ENCODE data around the gene MAPK11.

MAPK11 gene

GRCh38 chr22:50260801-50261614 lies 9.2 kb downstream of the MAPK11 start:
- no peak for DNase-seq (ENCODE audit: low spot score)

- no peak for DNase-seq (ENCODE audit: low spot score)
Measured at GRCh38 chr22:50260434-50260800, 9.8 kb downstream of the MAPK11 start.

GRCh38 chr22:50259302-50259701 lies 10.9 kb downstream of the MAPK11 start:
- no peak for DNase-seq (ENCODE audit: low spot score)

- DNase-seq (ENCODE audit: low spot score), result no peak
Measured at GRCh38 chr22:50258361-50259292, 11.6 kb downstream of the MAPK11 start.

- no peak for DNase-seq (ENCODE audit: low spot score)
Measured at GRCh38 chr22:50257451-50258360, 12.5 kb downstream of the MAPK11 start.

GRCh38 chr22:50257041-50257440 lies 13.1 kb downstream of the MAPK11 start:
- no peak for DNase-seq (ENCODE audit: low spot score)

- DNase-seq (ENCODE audit: low spot score), result no peak
Measured at GRCh38 chr22:50256258-50256862, 13.8 kb downstream of the MAPK11 start.

- DNase-seq (ENCODE audit: low spot score), result no peak
Measured at GRCh38 chr22:50255607-50256006, 14.6 kb downstream of the MAPK11 start.

GRCh38 chr22:50255099-50255498 lies 15.1 kb downstream of the MAPK11 start:
- no peak for DNase-seq (ENCODE audit: low spot score)

GRCh38 chr22:50253941-50254340 lies 16.2 kb downstream of the MAPK11 start:
- DNase-seq (ENCODE audit: low spot score), result no peak

- DNase-seq (ENCODE audit: low spot score), result no peak
Measured at GRCh38 chr22:50253046-50253915, 16.9 kb downstream of the MAPK11 start.

GRCh38 chr22:50252082-50253045 lies 17.8 kb downstream of the MAPK11 start:
- peak; percentile 81 for DNase-seq (ENCODE audit: low spot score)

- no peak for DNase-seq (ENCODE audit: low spot score)
Measured at GRCh38 chr22:50251477-50252081, 18.6 kb downstream of the MAPK11 start.

GRCh38 chr22:50250555-50251476 lies 19.4 kb downstream of the MAPK11 start, which contains the start of gene HDAC10:
Gene HDAC10, minus strand, starts transcription at chr22:50251265. Its CDS starts 233 bp downstream, at chr22:50251032.
- DNase-seq (ENCODE audit: low spot score), result peak; percentile 89

GRCh38 chr22:50250249-50250554 lies 20.0 kb downstream of the MAPK11 start:
- DNase-seq (ENCODE audit: low spot score), result no peak

GRCh38 chr22:50249341-50250248 lies 20.6 kb downstream of the MAPK11 start:
- no peak for DNase-seq (ENCODE audit: low spot score)
